Measurements from ENCODE around the gene ZFHX3. TPM values are rescaled to one million over a fixed set of nuclear protein-coding genes. Genes with fewer than 3 reads are reported as not detected.

Gene ZFHX3
- total and polyA plus RNA-seq, 2 of the 8 experiments (the other 6 are each of a cell fraction or from before 2014, with no cell fraction given) = 0.08 to 0.99 TPM

DNA sequence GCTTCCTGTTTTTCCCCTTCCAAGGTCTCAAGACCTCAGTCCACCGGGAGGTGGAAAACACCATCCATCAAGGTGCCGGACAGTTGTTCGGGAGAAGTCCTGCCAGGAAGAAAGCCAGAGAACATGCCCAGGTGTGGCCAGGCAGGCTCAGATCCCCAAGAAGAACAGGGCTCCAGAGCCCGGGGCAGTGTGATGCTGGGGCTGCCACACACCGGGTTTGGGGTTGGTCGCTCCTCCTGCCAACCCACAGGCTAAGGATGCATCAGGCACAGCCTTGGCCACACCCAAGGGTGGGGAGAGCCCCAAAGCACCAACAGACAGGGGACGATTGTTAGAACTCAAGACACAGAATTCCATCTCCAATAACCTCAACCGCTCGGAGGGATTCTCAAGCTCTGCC, 19.7 kb downstream of the ZFHX3 start:
- no peak overlapping the region for H3K14ac ChIP-seq (ENCODE audit: insufficient read length)
- H3K4me2 ChIP-seq (ENCODE audit: insufficient read depth in 1 of 2, low read depth in 2 of 2, low read length in 2 of 2) = no peak overlapping the region
- peaks cover 2 to 6% (median 4%) of the 10 kb centered on the region in 4 experiments; a peak in 5 of 7 replicates for H3K4me1 ChIP-seq (replicated peaks in 1 of 4; ENCODE audit: control insufficient read depth in 3 of 4, insufficient read depth in 4 of 4, low read length in 3 of 4)
- no peak overlapping the region for H3K27ac ChIP-seq (ENCODE audit: low read depth, low read length)
- 87% methylated on average over 9 of the region's 9 CpGs; no CpG with 5 or more reads in 1 of the 2 experiments for WGBS, 2 experiments (ENCODE audit: extremely low coverage in 1 of 2, insufficient coverage in 1 of 2, insufficient read length in 1 of 2, insufficient replicate concordance in 2 of 2, low coverage in 1 of 2, low lambda C conversion rate in 2 of 2, missing lambda C conversion rate in 1 of 2)
- FAIRE-seq = no peak
- H3K27me3 ChIP-seq (replicated peaks in 1 of 4; ENCODE audit: control insufficient read depth in 3 of 4, extremely low read depth in 1 of 4, insufficient read depth in 3 of 4, low read length in 3 of 4) = peaks cover 51 to 92% (median 82%) of the 10 kb centered on the region in 4 experiments
- no peaks in the 10 kb centered on the region for H3K79me1 ChIP-seq (ENCODE audit: low read depth, low read length)
- no peak overlapping the region for H2AK5ac ChIP-seq (ENCODE audit: low read depth, low read length)
- no peaks in the 10 kb centered on the region for H3K9me3 ChIP-seq (ENCODE audit: insufficient read depth in 2 of 2, low read depth in 1 of 2, low read length in 1 of 2)
- H3K4me3 ChIP-seq (ENCODE audit: extremely low read depth in 1 of 4, insufficient read depth in 2 of 4, low read depth in 3 of 4, low read length in 4 of 4) = no peak overlapping the region
- no peak overlapping the region for H2BK15ac ChIP-seq (ENCODE audit: low read length)
- H4K5ac ChIP-seq (ENCODE audit: insufficient read length, low read depth, low read length) = no peak overlapping the region
- no peak overlapping the region for H2BK12ac ChIP-seq (ENCODE audit: low read depth, low read length)
- no peaks in the 10 kb centered on the region for H3K36me3 ChIP-seq (ENCODE audit: control insufficient read depth in 2 of 4, insufficient read depth in 4 of 4, low read length in 3 of 4)
- H2BK120ac ChIP-seq (replicated peaks; ENCODE audit: low read depth, low read length) = no peak overlapping the region
- H3K4ac ChIP-seq (replicated peaks; ENCODE audit: insufficient read length, low read depth, low read length) = no peak overlapping the region
- H2BK5ac ChIP-seq (ENCODE audit: low read depth, low read length) = no peak overlapping the region
- no peak for TF ChIP-seq NANOG (IDR thresholded peaks at IDR 0.05; ENCODE audit: insufficient read depth, low read depth, low read length, poor library complexity, severe bottlenecking)
- TF ChIP-seq KDM4A (IDR thresholded peaks at IDR 0.05; ENCODE audit: low read depth, low read length, severe bottlenecking) = no peak
- no peak for TF ChIP-seq EP300 (IDR thresholded peaks at IDR 0.05; ENCODE audit: borderline replicate concordance in 1 of 2, low read depth in 2 of 2, low read length in 2 of 2)
- no peak for TF ChIP-seq MAX (IDR thresholded peaks at IDR 0.05)
- TF ChIP-seq PHF8 (conservative IDR thresholded peaks at IDR 0.05; ENCODE audit: low read depth, low read length) = no peak
- no peak for TF ChIP-seq RXRA (IDR thresholded peaks at IDR 0.05; ENCODE audit: insufficient read depth, low read depth, low read length)
- no peak for TF ChIP-seq CREB1 (IDR thresholded peaks at IDR 0.05)
- TF ChIP-seq MAFK (IDR thresholded peaks at IDR 0.05; ENCODE audit: low read depth, low read length) = no peak
- TF ChIP-seq NRF1 (IDR thresholded peaks at IDR 0.05; ENCODE audit: low read depth, low read length) = no peak
- no peak overlapping the region for H4K91ac ChIP-seq (replicated peaks; ENCODE audit: insufficient read length, low read length)
- POLR2A ChIA-PET (ENCODE audit: partially characterized antibody) = no interaction called here
- no peak overlapping the region for H4K8ac ChIP-seq (ENCODE audit: extremely low read depth, insufficient read depth, low read length)
- no peak overlapping the region for H3K9ac ChIP-seq (replicated peaks in 1 of 4; ENCODE audit: extremely low read depth in 1 of 4, low read depth in 3 of 4, low read length in 3 of 4)
- no peak overlapping the region for H3K23ac ChIP-seq (ENCODE audit: insufficient read length)
- no peaks in the 10 kb centered on the region for H3K79me2 ChIP-seq (ENCODE audit: control insufficient read depth in 1 of 2, insufficient read depth in 2 of 2, low read length in 2 of 2)
- no peak overlapping the region for H2BK20ac ChIP-seq (ENCODE audit: low read length)
- no peak for DNase-seq (ENCODE audit: low read depth in 1 of 2, low spot score in 2 of 2)
- CTCF ChIA-PET (ENCODE audit: partially characterized antibody) = interaction anchor here (0.5 to 1.4 kb wide), 5 partner anchors 19 to 490 kb away, joined by 3 to 5 read pairs (median 4); no protein-coding TSS in a partner anchor
- H3K56ac ChIP-seq (replicated peaks; ENCODE audit: insufficient read length, low read depth, low read length) = no peak overlapping the region
- H2AFZ ChIP-seq (ENCODE audit: low read length) = no peak overlapping the region
- no peak overlapping the region for H3K18ac ChIP-seq (ENCODE audit: extremely low read depth, low read length)
- no peaks in the 10 kb centered on the region; the same call in 1 of the 2 replicates for H3K23me2 ChIP-seq (ENCODE audit: low read depth, low read length)
- peaks cover 30 to 42% of the 10 kb centered on the region in 2 experiments for H4K20me1 ChIP-seq (replicated peaks in 1 of 2; ENCODE audit: control insufficient read depth in 1 of 2, insufficient read depth in 2 of 2, low read length in 2 of 2)
